Ramos (cell line): Measurements from ENCODE around the gene TAOK1.

Experiments used
- in situ Hi-C: fragments of 300-500 bp; cut with MboI; formaldehyde crosslinking; loops from one replicate; pipeline ENCODE4 v1.14.3; 2022; ENCODE audit warnings: low sequenced_read_pairs; ENCODE audit not compliant: unreplicated experiment

TAOK1 gene

GRCh38 chr17:29376667-29377270 lies 13.4 kb upstream of the TAOK1 start:
- in situ Hi-C loops: no loop called here

DNA sequence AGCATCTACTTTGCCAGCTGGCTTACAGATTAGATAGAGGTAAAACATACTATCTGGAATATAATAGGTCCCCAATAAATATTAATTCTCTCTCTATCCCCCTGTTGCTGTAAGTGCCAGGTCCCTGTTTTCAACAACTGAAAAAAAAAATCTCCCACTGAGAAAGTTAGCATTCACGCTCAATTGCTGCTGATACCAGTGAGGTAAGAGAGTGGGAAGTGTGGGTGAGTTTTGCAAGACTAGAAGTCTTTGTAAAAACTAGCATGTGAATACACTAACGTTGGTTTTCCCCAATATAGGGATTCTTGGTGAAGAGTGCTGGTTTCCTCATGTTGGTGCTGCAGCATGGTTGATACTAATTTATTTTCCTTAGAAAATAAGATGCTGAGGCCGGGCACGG lies 11.7 kb upstream of the TAOK1 start:
- in situ Hi-C loops: no loop called here

- in situ Hi-C loops: no loop called here
These were observed 10.8 kb upstream of the TAOK1 start for GRCh38 chr17:29379084-29379991.

DNA sequence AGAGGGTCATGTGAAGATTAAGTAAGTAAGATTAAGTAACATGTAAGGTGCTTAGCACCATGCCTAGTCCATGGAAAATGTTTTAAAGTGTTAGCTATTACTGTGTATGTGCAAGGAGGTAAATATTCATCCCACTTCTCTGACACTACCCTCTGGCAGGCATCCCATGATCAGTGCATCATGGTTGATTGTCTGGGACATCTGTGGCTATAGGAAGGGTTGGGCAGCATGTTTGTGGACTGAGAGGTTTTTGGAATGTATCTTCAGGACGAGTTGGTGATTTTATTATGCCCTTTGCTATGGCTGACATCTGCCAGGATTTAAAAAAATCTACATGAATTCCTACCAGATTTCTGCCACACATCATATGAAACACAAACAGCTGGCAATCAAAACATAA lies 6.5 kb upstream of the TAOK1 start:
- in situ Hi-C loops: no loop called here

DNA sequence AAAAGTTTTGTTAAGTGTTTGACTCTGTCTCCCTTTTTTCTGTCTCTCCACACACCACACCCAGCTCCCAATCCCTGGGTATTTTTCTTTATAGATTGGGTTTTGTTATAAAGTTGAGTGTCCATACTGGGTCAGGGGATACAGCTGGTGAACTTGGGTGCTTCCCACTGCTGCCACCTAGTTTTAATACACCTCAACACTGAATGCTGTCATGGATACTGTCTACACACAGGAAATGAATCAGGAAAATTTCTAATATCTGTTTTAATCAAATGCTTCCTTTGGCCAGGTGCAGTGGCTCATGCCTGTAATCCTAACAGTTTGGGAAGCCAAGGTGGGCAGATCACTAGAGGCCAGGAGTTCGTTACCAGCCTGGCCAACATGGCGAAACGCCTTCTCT lies 5.3 kb upstream of the TAOK1 start:
- in situ Hi-C loops: no loop called here

DNA sequence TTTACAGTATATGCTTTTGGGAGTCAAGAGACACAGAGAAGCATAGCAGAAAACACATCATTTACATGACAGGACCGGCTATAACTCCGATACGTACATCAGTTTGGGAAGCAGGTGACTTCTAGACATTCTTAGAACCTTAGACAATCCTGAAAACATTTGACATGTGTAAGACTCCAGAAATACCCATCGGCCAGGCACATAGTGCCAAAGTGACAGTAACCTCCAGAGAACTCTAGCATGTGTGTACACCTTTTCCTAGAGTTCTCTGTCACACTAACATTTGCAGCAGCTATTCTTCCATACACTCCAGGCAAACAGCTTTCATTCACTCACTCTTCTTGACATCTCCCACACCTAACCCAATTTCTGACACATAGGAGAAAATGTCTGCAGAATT lies 3.4 kb upstream of the TAOK1 start:
- in situ Hi-C loops: no loop called here

GRCh38 chr17:29388937-29389336 lies 1.2 kb upstream of the TAOK1 start:
- in situ Hi-C loops: no loop called here

- in situ Hi-C loops: no loop called here
These were observed 878 bp downstream of the TAOK1 start for GRCh38 chr17:29390851-29391631.

- in situ Hi-C loops: no loop called here
These were observed 3.3 kb downstream of the TAOK1 start for GRCh38 chr17:29393436-29393835.

- in situ Hi-C loops: no loop called here
These were observed 4.6 kb downstream of the TAOK1 start for GRCh38 chr17:29394761-29395160.

GRCh38 chr17:29396066-29396465 lies 5.9 kb downstream of the TAOK1 start:
- in situ Hi-C loops: no loop called here

DNA sequence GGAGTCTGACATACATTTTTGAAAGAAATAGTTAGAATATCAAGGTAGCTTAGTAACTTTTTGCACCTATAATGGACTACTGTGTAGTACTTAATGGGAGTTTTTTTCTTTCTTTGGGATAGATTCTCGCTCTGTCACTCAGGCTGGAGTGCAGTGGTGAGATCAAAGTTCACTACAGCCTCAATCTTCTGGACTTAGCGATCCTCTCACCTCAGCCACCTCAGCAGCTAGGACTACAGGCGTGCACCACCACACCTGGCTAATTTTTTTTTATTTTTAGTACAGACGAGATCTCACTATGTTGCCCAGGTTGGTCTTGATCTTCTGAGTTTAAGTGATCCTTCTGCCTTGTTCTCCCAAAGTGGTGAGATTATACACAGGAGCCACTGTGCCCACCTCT lies 9.5 kb downstream of the TAOK1 start:
- in situ Hi-C loops: no loop called here

DNA sequence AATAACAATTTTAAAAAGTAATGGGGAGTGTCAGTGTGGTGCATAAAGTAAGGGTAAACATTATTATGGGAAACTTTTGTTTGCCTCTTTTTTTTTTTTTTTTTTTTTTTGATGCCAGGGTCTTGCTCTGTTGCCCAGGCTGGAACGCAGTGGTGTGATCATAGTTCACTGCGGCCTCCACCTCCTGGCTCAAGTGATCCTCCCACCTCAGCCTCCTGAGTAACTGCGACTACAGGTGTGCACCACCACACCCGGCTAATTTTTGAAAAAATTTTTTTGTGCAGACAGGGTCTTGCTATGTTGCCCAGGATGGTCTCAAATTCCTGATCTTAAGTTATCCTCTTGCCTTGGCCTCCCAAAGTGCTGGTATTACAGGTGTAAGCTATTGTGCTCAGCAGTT lies 10.7 kb downstream of the TAOK1 start:
- in situ Hi-C loops: no loop called here

- in situ Hi-C loops: no loop called here
These were observed 11.1 kb downstream of the TAOK1 start for GRCh38 chr17:29401258-29401657.

DNA sequence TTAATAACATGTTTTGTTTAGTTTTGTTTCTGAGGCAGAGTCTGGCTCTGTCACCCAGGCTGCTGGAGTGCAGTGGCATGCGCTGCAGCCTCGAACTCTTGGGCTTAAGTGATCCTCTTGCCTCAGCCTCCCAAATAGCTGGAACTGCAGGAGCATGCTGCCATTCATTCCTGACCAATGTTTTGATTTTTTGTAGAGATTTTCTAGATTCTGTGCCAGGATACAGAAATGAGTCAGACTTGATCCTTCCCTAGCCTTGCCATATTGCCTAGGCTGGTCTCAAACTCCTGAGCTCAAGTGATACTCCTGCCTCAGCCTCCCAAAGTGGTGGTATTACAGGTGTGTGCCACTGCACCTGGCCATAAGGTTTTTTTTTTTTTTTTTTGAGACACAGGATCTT lies 17.7 kb downstream of the TAOK1 start:
- in situ Hi-C loops: no loop called here

- in situ Hi-C loops: no loop called here
These were observed 19.8 kb downstream of the TAOK1 start for GRCh38 chr17:29409963-29410362.

DNA sequence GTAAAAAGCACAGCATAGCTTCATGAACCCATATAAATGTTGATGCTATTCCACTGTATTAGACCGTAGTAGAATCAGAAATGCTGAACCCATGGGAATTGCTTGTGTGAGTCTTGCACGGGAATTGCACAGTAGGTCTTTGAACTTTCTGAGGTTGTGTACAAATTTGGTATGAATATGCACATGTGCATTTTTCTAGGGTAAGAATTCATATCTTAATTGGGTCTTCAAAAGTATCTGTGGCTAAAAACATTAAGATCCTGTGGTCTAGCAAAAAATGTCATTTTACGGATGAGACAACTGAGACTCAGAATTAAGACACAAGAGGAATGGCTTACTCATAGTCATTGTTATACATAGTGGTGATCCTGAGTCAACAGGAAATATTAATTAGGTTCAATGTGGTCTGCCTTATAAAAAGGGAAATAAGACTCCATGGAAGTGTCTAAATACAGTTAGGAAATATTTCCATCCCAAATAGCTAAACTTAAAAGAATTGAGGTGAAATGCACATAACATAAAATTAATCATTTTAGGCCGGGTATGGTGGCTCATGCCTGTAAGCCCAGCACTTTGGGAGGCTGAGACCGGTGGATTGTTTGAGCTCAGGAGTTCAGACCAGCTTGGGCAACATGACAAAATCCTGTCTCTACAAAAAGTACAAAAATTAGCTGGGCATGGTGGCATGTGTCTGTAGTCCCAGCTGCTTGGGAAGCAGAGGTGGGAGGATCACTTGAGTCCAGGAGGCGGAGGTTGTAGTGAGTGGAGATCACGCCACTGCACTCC lies 22.8 kb downstream of the TAOK1 start:
- in situ Hi-C loops: no loop called here

DNA sequence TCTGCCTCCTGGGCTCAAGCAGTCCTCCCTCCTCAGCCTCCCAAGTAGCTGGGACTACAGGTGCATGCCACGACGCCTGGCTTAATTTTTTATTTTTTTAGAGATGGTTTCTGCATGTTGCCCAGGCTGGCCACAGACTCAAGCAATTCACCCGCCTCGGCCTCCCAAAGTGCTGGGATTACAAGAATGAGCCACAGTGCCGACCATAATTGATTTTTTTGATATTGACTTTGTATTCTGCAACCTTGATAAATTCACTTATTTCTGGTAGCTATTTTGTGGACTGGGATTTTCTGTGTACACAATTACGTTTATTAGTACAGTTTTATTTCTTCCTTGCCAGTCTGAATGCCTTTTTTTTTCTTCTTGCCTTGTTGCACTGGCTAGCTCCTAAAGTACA lies 30.0 kb downstream of the TAOK1 start:
- in situ Hi-C loops: no loop called here

- in situ Hi-C loops: no loop called here
These were observed 40.1 kb downstream of the TAOK1 start for GRCh38 chr17:29430275-29430674.

DNA sequence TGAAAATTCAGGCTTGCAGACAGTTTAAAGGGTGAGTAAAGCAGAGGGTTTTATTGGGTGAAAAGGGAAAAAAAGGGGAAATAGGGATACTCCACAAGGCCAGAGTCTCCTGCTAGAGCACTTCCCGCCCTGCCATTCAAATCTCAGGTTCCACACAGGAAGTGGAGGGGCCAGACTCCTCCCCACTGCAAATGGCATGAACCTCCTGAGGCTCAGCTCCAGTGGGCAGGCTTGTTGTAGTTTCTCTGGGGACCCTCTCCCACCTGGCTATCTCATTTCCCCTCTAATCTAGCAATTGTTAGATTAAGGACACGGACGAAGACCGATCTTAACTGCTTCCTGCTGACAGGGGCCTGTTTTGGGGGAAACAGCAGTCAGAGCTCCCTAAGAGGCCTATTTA lies 43.4 kb downstream of the TAOK1 start:
- in situ Hi-C loops: no loop called here
